Anterior cingulate cortex (tissue), 58 donors: Measurements from ENCODE around the gene RSAD2.
"Not testable (repeated sequence)": the region's sequence is repeated elsewhere in the genome, so short reads cannot be mapped to it uniquely, and the experiment has no call there.

Experiments used
- DNase-seq, 58 donors: peaks; one replicate each; lab custom pipeline; 2025; lab: John Stamatoyannopoulos, UW

Gene RSAD2

DNA sequence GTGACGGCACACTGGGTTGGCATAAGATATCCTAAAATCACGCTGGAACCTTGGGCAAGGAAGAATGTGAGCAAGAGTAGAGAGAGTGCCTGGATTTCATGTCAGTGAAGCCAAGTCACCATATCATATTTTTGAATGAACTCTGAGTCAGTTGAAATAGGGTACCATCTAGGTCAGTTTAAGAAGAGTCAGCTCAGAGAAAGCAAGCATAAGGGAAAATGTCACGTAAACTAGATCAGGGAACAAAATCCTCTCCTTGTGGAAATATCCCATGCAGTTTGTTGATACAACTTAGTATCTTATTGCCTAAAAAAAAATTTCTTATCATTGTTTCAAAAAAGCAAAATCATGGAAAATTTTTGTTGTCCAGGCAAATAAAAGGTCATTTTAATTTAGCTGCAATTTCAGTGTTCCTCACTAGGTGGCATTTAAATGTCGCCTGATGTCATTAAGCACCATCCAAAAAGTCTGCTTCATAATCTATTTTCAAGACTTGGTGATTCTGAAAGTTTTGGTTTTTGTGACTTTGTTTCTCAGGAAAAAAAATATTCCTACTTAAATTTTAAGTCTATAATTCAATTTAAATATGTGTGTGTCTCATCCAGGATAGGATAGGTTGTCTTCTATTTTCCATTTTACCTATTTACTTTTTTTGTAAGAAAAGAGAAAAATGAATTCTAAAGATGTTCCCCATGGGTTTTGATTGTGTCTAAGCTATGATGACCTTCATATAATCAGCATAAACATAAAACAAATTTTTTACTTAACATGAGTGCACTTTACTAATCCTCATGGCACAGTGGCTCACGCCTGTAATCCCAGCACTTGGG lies 19.6 kb downstream of the RSAD2 start:
- DNase-seq = peak in 1 of 58 donors; percentile 38

DNA sequence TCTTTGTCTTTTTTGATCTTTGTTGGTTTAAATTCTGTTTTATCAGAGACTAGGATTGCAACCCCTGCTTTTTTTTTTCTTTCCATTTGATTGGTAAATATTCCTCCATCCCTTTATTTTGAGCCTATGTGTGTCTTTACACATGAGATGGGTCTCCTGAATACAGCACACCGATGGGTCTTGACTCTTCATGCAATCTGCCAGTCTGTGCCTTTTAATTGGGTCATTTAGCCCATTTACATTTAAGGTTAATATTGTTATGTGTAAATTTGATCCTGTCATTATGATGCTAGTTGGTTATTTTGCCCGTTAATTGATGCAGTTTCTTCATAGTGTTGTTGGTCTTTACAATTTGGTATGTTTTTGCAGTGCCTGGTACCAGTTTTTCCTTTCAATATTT lies 25.0 kb downstream of the RSAD2 start:
- DNase-seq = not testable (repeated sequence)

DNA sequence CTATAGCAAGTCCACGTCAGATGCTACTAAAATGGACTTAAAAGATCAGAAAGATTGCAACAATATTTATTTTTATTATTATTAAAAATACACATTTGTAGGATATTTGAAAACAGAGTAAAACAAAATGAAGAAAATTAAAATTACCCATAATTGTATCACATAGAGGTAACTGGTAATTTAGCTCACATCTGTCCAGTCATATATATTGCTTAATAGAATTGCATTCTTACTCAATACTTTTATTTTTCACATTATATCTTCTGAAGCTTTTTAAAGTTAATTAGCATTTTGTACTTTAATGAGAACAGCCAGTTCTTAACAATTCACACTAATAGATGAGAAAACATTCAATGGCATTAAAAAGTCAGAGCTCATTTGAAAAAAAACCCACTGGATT lies 28.1 kb downstream of the RSAD2 start:
- DNase-seq = no peak

DNA sequence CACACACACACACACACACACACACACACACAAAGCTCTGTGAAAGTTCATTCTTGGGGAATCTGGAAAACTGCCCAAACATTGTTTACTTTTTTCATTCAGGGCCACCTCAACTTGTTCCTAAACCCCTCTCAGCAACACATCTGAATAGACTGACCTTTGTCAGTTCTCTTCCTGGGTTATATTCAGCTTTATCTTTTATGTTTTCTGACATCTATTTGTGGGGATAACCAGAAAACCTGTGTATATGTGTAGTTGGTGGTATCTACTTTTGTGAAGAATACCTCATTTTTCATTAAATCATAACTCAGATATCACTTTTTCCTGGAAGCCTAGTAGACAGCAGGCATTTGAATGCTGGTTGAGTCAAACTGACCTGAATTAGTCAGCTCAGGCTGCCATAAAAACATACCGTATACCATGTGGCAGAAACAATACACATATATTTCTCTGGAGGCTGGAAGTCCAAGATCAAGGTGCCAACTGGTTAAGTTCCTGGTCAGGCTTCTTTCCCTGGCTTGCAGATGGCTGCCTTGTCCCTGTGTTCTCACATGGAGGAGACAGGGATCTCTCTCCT lies 28.7 kb downstream of the RSAD2 start:
- DNase-seq = no peak

GRCh38 chr2:6908291-6908690 lies 30.7 kb downstream of the RSAD2 start:
- no peak for DNase-seq

- DNase-seq = no peak
Observed at GRCh38 chr2:6909431-6910385, 32.1 kb downstream of the RSAD2 start.

- no peak for DNase-seq
Observed at GRCh38 chr2:6911721-6912120, 34.1 kb downstream of the RSAD2 start.

DNA sequence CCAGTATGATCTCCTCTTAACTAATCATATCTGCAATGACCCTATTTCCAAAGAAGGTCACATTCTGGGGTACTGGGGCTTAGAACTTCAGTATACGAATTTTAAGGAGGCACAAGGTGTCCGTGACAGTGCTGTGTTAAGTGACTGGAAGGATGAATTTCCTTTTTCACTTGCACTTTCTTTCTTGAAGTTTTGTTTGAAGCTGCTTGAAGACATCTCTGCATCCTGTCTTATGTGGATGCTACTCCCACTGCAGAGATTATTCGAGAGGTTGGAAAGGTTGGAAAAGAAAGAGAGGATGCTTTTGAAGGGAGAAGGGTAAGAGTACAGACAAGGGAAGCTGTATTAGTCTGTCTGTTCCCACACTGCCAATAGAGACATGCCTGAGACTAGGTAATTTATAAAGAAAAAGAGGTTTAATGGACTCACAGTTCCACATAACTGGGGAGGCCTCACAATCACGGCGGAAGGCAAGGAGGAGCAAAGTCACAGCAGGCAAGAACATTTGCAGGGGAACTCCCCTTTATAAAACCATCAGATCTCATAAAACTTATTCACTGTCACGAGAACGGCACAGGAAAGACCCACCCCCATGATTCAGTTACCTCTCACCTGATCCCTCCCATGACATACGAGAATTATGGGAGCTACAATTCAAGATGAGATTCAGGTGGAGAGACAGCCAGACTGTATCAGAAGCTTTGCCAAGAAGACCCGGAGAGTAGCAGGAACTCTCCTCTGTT lies 36.0 kb downstream of the RSAD2 start:
- DNase-seq = no peak

- DNase-seq = no peak
Observed at GRCh38 chr2:6914828-6915227, 37.3 kb downstream of the RSAD2 start.

DNA sequence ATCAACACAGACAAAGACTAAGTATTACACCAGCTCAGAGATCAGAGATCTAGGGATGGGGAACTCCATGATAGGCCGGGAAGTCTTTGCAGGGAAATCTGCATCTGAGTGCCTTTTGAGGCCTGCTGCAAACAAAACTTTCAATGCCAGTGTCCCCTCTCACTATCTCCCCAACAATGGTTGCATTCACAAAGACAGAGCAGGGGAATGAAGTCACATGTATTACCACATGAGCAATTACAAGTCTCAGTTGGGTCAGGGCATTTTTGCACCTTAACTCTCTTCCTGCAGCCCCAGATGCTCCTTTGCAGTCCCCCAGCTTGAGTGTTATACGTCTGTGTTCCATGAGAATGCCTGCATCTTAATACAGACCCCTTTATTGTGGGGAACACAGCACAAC lies 37.8 kb downstream of the RSAD2 start:
- DNase-seq = peak in 6 of 58 donors; percentile 25 to 64 (median 42)

DNA sequence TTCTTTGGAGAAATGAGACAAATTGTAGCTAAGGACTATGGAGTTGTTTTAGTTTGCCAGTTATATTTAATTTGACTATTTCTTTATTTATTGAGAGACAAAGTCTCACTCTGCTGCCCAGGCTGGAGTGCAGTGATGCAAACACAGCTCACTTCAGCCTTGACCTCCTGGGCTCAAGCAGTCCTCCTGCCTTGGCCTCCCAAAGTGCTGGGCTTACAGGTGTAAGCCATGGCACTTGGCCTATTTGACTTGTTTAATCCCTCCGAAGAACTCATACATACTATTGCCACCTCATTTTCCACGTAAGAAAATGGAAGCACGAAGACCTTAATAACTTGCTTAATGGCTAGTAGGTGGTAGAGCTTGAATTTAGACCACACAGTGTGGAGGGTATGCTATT lies 38.6 kb downstream of the RSAD2 start:
- no peak for DNase-seq

DNA sequence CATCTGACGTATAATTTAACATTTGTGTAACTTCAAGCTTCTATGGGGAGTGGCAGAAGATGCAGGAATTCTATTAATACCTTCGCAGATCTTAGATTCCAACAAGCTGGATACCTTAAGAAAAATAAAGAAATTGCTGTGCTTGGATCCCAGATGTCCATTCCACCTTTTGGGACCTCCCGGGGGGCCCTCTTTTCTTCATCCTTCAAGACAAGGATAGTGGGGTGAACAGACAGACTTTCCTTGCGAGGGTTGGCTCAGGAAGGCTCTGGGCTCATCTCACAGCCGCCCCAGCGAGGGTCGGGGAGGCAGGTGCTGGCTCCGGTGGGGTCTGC lies 39.1 kb downstream of the RSAD2 start:
- no peak for DNase-seq

DNA sequence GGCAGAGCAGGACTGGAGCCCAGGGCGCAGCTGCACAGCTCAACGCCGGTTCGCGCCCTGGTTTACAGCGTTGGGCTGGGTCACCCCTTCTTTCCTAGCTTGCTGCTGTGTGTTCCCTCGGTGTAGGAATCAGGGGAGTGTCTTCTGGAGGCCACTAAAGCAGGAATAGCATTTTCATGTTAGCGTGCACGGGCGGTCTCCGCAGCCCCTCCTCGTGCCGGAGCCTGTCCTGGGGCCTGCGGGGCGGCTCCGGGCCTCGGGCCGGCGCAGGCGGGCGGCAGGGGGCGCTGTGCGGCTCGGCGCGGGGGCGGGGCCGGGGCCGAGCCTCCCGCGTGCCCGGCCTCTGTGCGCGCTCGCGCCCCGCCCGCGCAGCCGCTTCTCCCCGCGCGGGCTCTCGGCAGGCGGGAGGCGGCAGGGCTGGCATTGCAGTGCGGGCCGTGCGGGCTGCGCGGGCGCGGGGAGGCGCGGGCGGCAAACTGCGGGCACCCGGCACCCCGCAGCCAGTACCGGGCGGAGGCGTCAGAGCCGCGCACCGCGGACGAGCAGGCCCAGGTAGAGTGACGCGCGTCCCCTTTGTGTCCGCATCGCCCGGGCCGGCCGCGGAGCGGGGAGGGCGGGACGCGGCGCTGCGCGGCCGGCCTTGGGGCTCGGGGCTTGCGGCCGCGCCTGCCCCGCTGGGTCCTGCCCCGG lies 39.6 kb downstream of the RSAD2 start, which contains the start of gene RNF144A:
RNF144A (plus strand) TSS at position 342 of the 690 bp plus-strand sequence. CDS start 79,515 bp downstream, outside the sequence.
- DNase-seq = peak in 42 of 58 donors; percentile 33 to 76 (median 61)

DNA sequence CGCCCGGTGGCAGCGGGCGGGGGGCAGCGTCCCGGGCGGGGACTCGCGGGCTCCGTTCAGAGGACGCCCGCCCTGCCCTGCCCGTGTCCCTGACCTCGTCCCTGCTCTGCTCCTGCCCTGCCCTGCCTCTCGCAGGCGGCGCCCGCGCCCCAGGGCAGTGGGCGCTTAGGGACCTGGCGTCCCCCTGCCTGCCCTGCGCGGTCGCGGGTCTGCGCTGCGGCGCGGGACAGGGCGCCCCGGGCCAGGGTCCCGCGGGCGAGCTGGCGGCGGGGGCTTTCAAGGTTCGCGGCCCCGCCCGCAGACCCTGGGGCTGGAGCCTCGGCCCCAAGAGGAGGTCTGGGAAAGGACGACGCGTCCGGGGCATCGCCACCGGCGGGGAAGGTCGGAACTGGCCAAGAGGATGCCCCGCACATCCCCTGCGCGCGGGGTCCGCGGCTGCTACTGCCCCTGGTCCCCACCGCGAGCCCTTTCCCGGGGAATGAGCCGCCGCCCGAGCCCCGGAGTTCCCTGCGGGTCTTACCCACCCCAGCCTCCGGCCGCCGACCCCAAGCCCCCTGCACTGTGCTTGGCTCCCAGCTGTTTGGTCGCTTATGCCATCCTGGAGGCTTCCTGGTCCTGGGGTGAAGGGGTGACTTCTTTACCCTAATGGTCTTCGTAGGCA lies 40.3 kb downstream of the RSAD2 start:
- peak in 2 of 58 donors; percentile 35 to 62 for DNase-seq

- DNase-seq = peak in 4 of 58 donors; percentile 3 to 38 (median 28)
Observed at GRCh38 chr2:6919901-6920742, 42.5 kb downstream of the RSAD2 start.

DNA sequence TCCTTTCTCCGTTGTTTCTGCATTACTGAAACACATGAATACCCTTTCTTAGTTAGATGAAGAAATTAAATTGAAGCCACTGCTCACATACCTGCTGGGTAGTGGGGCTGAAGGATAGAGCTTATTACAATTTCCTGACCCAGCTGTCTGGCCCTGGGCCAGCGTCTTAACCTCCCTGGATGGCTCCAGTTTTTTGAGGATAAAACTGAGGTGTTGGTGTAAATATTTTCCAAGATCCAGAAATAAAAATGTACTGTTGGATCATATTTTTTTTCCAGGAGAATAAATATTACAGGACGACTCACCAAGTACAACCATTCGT lies 43.1 kb downstream of the RSAD2 start:
- no peak for DNase-seq

DNA sequence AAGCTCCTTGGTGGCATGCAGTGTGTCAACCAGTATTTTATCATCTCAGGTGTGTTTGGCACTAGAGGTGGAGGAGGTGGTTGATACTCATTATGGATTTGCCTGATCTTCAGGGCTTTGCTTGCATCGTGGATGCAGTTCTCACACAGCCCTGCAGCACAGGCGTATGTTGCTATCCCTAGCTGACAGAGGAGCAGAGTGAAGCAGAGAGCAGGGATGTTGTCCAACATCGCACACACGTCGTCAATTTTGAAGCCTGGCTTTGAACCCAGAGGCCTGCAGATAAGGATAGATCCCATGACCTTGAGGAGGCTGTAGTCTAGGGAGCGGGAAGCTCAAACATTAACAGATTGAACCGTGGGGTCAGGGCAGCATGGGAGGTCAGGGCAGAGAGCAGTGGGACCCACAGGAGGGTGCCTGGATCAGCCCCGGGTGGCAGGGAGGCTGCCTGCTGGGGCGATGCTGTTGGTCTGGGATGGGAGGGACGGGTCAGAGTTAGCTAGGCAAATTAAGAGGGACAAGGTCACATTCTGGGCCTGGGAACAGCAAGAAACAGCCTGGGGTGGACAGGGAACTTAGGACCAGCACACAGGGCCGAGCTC lies 43.8 kb downstream of the RSAD2 start:
- peak in 1 of 58 donors; percentile 30 for DNase-seq

DNA sequence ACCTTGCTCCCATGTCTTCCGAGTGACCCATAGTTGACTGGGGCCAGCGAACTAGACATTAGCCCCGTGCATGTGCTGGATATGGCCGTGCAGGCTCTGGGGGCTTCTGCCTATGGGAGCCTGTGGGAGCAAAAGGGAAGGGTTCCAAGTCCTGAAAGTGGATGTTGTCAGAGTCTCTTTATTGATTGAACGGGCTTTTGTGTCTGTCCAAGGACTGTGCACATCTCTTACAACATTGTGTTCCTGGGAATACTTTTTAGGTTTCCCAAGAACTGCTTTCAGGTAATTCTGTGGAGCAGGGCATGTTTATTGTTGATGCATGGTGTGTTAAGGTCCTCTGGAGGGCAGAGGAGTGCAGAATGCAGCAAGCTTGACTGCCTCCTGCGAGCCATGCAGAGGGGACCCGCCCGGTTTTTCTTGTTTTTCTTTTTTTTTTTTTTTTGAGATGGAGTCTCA lies 44.7 kb downstream of the RSAD2 start:
- DNase-seq = no peak
